Ecto neural progenitor cell (in vitro differentiated cells): ENCODE results near the gene DAPP1.

Experiments used
- DNase-seq: peaks from one replicate; pipeline ENCODE4 v3.0.0-alpha.2; 2018; ENCODE audit warnings: low spot score

Gene DAPP1

GRCh38 chr4:99853999-99854398 is 37.4 kb downstream of the DAPP1 start:
- DNase-seq, result no peak

- no peak for DNase-seq
Observed at GRCh38 chr4:99855678-99856077, 39.1 kb downstream of the DAPP1 start.

- no peak for DNase-seq
Observed at GRCh38 chr4:99856166-99856565, 39.5 kb downstream of the DAPP1 start.

GRCh38 chr4:99857307-99857706 is 40.7 kb downstream of the DAPP1 start:
- DNase-seq, result no peak

GRCh38 chr4:99859618-99860017 is 43.0 kb downstream of the DAPP1 start:
- DNase-seq, result no peak

GRCh38 chr4:99860521-99860920 is 43.9 kb downstream of the DAPP1 start:
- DNase-seq, result no peak

GRCh38 chr4:99861120-99861905 is 44.7 kb downstream of the DAPP1 start:
- DNase-seq, result no peak

- DNase-seq, result no peak
Observed at GRCh38 chr4:99863804-99864203, 47.2 kb downstream of the DAPP1 start.

GRCh38 chr4:99868126-99868596 is 51.5 kb downstream of the DAPP1 start:
- no peak for DNase-seq

GRCh38 chr4:99872570-99872969 is 55.9 kb downstream of the DAPP1 start:
- no peak for DNase-seq

- DNase-seq, result no peak
Observed at GRCh38 chr4:99875071-99875470, 58.4 kb downstream of the DAPP1 start.

- DNase-seq, result no peak
Observed at GRCh38 chr4:99876946-99877345, 60.3 kb downstream of the DAPP1 start.

- no peak for DNase-seq
Observed at GRCh38 chr4:99878604-99879003, 62.0 kb downstream of the DAPP1 start.

GRCh38 chr4:99879458-99879857 is 62.8 kb downstream of the DAPP1 start:
- no peak for DNase-seq

GRCh38 chr4:99885063-99885664 is 68.5 kb downstream of the DAPP1 start:
- DNase-seq, result no peak

GRCh38 chr4:99885687-99886086 is 69.1 kb downstream of the DAPP1 start:
- no peak for DNase-seq

GRCh38 chr4:99886146-99886545 is 69.5 kb downstream of the DAPP1 start:
- DNase-seq, result no peak

GRCh38 chr4:99887837-99888236 is 71.2 kb downstream of the DAPP1 start:
- DNase-seq, result no peak

- DNase-seq, result no peak
Observed at GRCh38 chr4:99891351-99891750, 74.7 kb downstream of the DAPP1 start.

GRCh38 chr4:99893029-99893428 is 76.4 kb downstream of the DAPP1 start:
- DNase-seq, result no peak

GRCh38 chr4:99893839-99894160 is 77.2 kb downstream of the DAPP1 start:
- DNase-seq, result no peak

- DNase-seq, result peak; percentile 88
Observed at GRCh38 chr4:99894161-99894997, 77.8 kb downstream of the DAPP1 start, which contains the start of gene LAMTOR3. LAMTOR3 (minus strand) TSS chr4:99894427; CDS start chr4:99893963, 464 bp downstream.

- no peak for DNase-seq
Observed at GRCh38 chr4:99894998-99895397, 78.4 kb downstream of the DAPP1 start.
